WTC11 (cell line): ENCODE results near the gene RITA1.

Experiments used
- CTCF ChIP-seq: fragments of 200-600 bp; IDR thresholded peaks from 2 replicates; pipeline ENCODE4 v1.8.0; 2022; ENCODE audit warnings: antibody characterized with exemption
- TF ChIP-seq, protein P1 (sequence below): sonication (generic); formaldehyde crosslinking; IDR thresholded peaks from 2 replicates; pipeline ENCODE4 v1.8.1; 2022; ENCODE audit warnings: mild to moderate bottlenecking, moderate library complexity, missing genetic modification reagents

GRCh38 chr12:113174461-113175384 lies 10.8 kb upstream of the RITA1 start:
- peak; percentile 99 for TF ChIP-seq CTCF
- TF ChIP-seq, protein P1, sequence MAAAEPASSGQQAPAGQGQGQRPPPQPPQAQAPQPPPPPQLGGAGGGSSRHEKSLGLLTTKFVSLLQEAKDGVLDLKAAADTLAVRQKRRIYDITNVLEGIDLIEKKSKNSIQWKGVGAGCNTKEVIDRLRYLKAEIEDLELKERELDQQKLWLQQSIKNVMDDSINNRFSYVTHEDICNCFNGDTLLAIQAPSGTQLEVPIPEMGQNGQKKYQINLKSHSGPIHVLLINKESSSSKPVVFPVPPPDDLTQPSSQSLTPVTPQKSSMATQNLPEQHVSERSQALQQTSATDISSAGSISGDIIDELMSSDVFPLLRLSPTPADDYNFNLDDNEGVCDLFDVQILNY (CRISPR knock-in tag), result no peak
